Measurements from ENCODE around the gene KCNB1.

KCNB1 gene

DNA sequence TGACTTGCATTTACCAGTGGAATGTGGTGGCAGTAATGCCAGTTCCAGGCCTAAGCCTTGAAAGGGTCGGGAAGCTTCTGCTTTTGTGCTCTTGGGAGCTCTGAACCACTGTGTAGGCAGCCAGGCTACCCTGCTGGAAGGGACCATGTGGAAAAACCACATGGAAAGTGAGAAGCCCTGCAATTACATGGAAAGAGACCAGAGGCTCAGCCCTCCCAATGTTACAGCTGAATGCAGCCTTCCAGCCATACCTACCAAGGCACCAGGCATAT is 14.9 kb upstream of the KCNB1 start:
- no peak for DNase-seq (ENCODE audit: low read depth)

GRCh38 chr20:49496553-49497397 is 14.3 kb upstream of the KCNB1 start:
- DNase-seq (ENCODE audit: low read depth), result no peak

DNA sequence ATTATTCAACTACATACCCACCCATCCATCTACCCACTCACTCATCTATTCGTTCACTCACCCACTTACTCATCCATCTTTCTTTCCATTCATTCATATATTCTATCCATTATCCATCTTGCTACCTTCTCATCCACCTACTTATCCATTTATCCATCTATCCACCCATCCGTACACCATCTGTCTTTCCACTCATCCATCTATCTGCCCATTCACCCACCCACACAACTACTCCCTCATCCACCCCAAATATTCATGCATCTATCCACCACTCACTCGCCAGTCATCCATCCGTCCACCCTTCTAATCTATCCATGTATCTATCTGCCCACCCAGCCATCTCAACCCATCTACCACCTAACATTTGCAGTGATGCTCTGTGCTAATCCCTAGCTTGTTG is 13.6 kb upstream of the KCNB1 start:
- DNase-seq (ENCODE audit: low read depth), result no peak

DNA sequence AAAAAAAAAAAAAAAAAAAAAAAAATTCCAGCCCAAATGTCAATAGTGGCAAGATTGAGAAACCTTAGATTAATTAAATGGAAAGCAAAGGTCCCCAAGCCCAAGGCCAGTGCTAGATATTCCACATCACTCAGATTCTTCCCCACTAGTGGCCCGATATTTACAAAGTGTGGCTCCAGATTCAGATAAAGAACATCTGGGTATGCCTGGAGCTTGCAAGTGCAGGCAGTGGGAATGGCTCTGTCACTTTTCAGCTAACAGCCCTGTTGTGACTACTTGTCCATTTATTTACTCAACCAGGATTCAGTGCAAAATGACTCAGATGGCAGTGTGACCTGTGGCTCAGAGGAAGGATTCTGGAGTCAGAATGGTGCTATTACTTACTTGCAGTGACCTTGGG is 8.2 kb upstream of the KCNB1 start:
- DNase-seq (ENCODE audit: low read depth), result no peak

- DNase-seq (ENCODE audit: low read depth), result no peak
Observed at GRCh38 chr20:49489688-49490087, 7.2 kb upstream of the KCNB1 start.

DNA sequence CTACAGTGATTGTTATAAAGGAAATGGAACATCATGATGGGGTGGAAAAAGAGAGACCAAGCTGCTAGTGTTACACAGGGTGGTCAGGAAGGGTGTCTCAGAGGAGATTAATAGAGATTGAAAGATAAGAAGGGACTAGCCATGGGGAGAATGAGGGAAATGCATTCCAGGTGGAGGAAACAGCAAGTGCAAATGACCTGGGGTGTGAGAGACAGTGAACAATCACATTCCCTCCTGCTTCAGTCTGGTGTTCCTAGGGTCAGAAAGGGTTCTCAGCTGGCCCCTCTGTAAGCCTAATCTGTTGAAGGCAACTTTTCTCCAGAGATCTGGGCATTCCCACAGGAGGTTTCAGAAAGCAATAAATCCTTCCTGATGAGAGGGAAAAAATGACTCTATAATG is 3.6 kb upstream of the KCNB1 start:
- DNase-seq (ENCODE audit: low read depth), result no peak

DNA sequence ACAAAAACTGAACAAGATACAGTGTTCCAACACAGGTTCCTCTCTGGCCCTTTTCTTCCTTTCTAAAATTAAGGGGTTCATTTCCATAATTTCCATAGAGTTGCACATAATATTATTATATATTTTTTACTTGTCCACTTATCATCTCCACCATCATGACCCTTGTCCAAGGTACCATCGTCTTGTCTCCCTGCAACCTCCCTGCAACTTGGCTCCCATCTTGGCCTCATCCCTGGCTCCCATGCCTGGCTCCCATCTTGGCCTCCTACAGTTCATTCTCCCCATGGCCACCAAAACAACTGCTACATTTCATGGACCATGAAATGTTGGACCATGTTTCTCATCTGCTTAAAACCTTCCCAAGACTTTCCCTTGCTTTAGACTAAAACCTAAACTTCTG is 3.1 kb upstream of the KCNB1 start:
- no peak for DNase-seq (ENCODE audit: low read depth)

- peak; percentile 18 for DNase-seq (ENCODE audit: low read depth)
Observed at GRCh38 chr20:49484180-49485140, 2.0 kb upstream of the KCNB1 start.

DNA sequence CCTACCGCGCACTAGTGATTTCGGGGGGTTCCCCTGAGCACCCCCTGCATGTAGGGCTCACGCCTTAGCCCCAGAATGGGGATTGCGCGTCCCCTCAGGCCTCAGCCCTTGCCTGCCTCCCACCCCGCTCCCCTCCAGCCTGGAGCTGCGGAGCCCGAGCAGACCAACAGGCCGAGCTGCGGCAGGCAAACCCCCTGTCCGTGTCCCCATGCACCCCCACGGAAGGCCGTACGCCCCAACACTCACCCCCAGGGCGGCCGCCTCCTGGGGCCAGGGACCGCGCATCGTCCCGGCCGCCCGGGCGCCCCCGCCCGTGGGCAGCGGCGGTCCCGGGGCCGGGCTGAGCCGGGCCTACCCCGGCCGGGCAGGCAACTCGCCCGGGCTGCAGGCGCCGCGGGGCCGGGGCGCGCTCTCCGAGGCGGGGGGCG is 1.2 kb upstream of the KCNB1 start:
- DNase-seq (ENCODE audit: low read depth), result no peak

DNA sequence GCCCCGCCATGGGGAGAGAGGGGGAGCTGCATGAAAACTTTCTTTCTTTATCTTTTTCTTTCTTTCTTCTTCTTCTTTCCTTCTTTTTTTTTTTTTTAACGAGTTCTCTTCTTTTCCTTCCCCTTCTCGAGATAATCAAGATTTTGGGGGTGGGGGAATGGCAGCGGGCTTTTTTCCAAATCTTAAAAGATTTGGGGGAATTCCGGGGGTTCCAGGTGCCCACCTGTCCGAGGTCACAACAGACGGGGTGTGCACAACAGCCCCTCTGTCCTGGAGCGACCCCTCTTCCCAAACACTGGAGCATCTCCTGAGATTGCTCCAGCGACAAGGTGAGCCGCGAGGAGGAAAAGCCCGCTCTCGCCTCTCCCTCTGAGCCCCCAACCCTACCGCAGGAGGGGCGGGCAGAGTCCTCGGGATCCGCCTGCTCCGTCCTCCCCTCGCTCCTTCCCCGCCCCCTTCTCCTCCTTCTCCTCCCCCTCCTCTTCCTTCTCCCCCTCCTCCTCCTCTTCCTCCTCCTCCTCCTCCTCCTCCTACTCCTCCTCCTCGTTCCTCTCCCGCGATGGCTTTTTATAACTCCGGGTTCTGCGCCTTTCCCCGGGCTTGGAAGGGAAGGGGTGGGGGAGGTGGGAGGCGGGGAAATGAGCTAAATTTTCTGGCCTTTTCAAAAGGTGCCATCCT is 689 bp upstream of the KCNB1 start:
- no peak for DNase-seq (ENCODE audit: low read depth)

DNA sequence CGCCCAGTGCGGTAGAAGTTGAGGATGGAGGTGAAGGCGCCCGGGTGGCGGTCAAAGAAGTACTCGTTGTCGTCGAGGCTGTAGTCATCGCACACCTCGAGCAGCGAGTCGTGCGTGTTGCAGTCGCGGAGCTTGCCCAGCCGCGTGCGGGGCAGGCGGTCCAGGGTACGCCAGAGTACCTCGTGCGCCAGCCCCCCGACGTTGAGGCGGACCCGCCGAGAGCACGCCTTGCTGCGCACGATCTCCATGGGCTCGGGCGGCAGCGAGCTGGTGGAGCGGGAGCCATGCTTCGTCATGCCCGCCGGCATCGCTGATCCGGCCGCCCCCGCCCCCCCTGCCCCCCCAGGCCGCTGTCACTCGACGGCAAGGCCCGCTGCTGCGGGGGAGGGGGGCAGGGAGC is 295 bp downstream of the KCNB1 start:
- no peak for DNase-seq (ENCODE audit: low read depth)

- DNase-seq (ENCODE audit: low read depth), result no peak
Observed at GRCh38 chr20:49481116-49481515, 1.4 kb downstream of the KCNB1 start.

- DNase-seq (ENCODE audit: low read depth), result no peak
Observed at GRCh38 chr20:49480236-49480635, 2.2 kb downstream of the KCNB1 start.

- no peak for DNase-seq (ENCODE audit: low read depth)
Observed at GRCh38 chr20:49479785-49480184, 2.7 kb downstream of the KCNB1 start.

DNA sequence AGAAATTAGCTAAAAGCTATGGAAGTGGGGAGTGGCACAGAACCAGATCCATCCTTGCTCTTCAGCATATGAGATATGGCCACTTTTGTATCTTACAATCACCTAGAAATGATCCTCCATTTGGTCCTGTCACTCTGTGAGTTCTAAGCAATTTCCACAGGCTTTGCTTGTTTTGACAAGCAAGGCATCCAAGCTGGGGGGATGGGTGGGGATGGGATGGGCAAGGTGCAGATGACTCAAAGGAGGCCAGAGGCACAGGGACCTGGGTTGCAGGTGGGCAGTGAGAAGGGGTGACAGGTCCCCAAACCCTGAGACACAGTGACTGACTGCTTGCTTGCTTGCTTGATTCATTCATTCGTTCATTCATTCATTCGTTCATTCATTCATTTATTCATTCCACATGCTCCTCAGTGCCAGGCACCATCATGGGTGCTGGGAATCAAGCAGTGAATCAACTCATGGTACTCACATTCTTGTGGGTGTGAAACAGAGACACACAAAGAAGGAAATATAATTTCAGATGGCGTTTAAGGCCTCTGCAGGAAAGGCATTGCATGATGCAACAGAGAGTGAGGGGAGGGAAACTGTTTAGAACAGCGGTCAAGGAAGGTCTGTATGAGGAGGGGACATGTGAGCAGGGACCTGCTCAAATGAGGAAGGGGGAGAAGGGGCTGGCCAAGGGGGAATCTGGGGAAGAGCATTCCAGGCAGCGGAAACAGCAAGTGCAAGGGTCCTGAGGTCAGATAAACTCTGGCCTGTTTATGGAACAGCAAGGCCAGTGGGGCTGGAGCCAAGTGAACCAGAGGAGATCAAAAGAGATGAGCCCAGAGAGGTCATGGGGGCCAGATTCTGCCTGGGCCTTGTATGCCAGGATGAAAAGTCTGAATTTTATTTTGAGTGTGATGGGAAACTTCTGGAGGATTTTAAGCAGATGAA is 3.4 kb downstream of the KCNB1 start:
- no peak for DNase-seq (ENCODE audit: low read depth)

- no peak for DNase-seq (ENCODE audit: low read depth)
Observed at GRCh38 chr20:49478266-49478665, 4.2 kb downstream of the KCNB1 start.

DNA sequence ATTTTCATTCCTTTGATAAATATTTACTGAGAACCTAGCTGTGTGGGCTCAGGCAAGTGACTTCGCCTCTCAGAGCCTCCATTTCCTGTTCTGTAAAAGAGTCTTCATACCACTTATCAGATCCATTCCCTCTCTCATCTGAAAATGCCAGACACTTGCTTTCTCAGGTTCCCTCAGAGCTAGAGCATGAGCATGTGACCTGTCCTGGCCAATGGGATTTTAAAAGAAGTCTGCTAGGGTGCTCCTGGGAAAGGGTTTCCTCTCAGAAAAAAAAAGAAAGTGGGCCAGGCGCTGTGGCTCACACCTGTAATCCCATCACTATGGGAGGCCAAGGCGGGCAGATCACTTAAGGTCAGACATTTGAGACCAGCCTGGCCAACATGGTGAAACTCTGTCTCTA is 5.3 kb downstream of the KCNB1 start:
- no peak for DNase-seq (ENCODE audit: low read depth)

- no peak for DNase-seq (ENCODE audit: low read depth)
Observed at GRCh38 chr20:49476016-49476355, 6.5 kb downstream of the KCNB1 start.

- no peak for DNase-seq (ENCODE audit: low read depth)
Observed at GRCh38 chr20:49475292-49476015, 7.0 kb downstream of the KCNB1 start.

DNA sequence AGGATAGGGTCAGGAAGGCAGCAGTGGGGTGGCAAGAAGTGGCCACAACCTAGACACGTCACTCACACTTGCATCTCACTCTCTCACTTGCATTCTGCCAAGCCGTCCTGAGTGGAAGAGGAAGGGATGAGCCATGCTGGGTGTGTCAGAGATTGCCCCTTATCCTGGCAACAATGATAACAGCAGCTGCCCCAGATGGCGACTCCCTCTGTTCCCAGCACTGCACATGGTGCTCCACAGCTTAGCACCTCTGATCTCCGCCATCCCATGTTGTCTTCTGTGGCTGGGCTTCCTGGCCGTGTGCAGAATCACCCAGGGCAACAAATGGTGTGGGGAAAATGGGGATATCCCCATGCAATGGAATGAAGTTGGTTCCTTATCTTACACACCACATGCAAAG is 11.1 kb downstream of the KCNB1 start:
- DNase-seq (ENCODE audit: low read depth), result no peak

GRCh38 chr20:49470922-49471321 is 11.5 kb downstream of the KCNB1 start:
- no peak for DNase-seq (ENCODE audit: low read depth)

All from activated T-helper 1 cell treated with Interleukin-2 at 50 U/mL for 16 hours (primary cell).